Smooth muscle cell (in vitro differentiated cells): ENCODE results near the gene MATR3. TPM values are rescaled to one million over a fixed set of nuclear protein-coding genes. Genes with fewer than 3 reads are reported as not detected.

Experiments used
- DNase-seq: peaks from one replicate; lab custom pipeline; 2025; ENCODE audit not compliant: unreplicated experiment; lab: John Stamatoyannopoulos, UW
- H2AFZ ChIP-seq: fragments of 200-600 bp; sonication (generic); 2 replicates; pipeline ENCODE4 v1.6.0; 2016; ENCODE audit warnings: antibody characterized with exemption, low read depth, mild to moderate bottlenecking
- H3F3A ChIP-seq: fragments of 200-600 bp; sonication (generic); 2 replicates; pipeline ENCODE4 v1.6.0; 2017; ENCODE audit warnings: antibody characterized with exemption, low read depth
- H3K27ac ChIP-seq: fragments of 200-600 bp; sonication (generic); 2 replicates; pipeline ENCODE4 v1.5.1; 2016; ENCODE audit warnings: low read depth, mild to moderate bottlenecking
- H3K27me3 ChIP-seq: fragments of 200-600 bp; sonication (generic); 2 replicates; pipeline ENCODE4 v1.6.1; 2016; ENCODE audit warnings: low read depth, mild to moderate bottlenecking
- H3K36me3 ChIP-seq: fragments of 200-600 bp; sonication (generic); 2 replicates; pipeline ENCODE4 v1.5.1; 2016; ENCODE audit warnings: low read depth
- H3K4me1 ChIP-seq: fragments of 200-600 bp; sonication (generic); 2 replicates; pipeline ENCODE4 v1.5.1; 2016; ENCODE audit warnings: low read depth
- H3K4me2 ChIP-seq: fragments of 200-600 bp; sonication (generic); 2 replicates; pipeline ENCODE4 v1.6.0; 2016; ENCODE audit warnings: mild to moderate bottlenecking
- H3K4me3 ChIP-seq: fragments of 200-600 bp; sonication (generic); 2 replicates; pipeline ENCODE4 v1.5.1; 2016; ENCODE audit warnings: mild to moderate bottlenecking
- H3K79me2 ChIP-seq: fragments of 200-600 bp; sonication (generic); 2 replicates; pipeline ENCODE4 v1.6.0; 2016; ENCODE audit warnings: low read depth, mild to moderate bottlenecking
- H3K9ac ChIP-seq: fragments of 200-600 bp; sonication (generic); 2 replicates; pipeline ENCODE4 v1.6.0; 2016; ENCODE audit warnings: low read depth
- H3K9me3 ChIP-seq: fragments of 200-600 bp; sonication (generic); replicated peaks from 2 replicates; pipeline ENCODE4 v1.5.1; 2016; ENCODE audit warnings: low read depth
- H4K20me1 ChIP-seq: fragments of 200-600 bp; sonication (generic); 2 replicates; pipeline ENCODE4 v1.6.0; 2016; ENCODE audit warnings: low read depth
- WGBS: methylation state at CpG from one replicate; pipeline ENCODE4 v1.1.7; 2016; ENCODE audit warnings: low lambda C conversion rate; 5-methylcytosine and 5-hydroxymethylcytosine counted together
- polyA plus RNA-seq: library from polyadenylated mRNA; unstranded; fragments of >200 nt; fragmentation: Nextera tagmentation; extraction: Ambion mirVana; gene quantifications from 2 replicates; pipeline ENCODE4 v1.2.1, GENCODE V29; 2016
- total RNA-seq: library from RNA; depleted of rRNA; stranded (reverse); fragments of >200 nt; gene quantifications from 2 replicates; pipeline ENCODE4 v1.2.3, GENCODE V29; 2014
- TF ChIP-seq, protein P1 (sequence below): fragments of 200-600 bp; sonication (generic); IDR thresholded peaks from 2 replicates; pipeline ENCODE4 v1.5.1; 2017; ENCODE audit warnings: borderline replicate concordance, mild to moderate bottlenecking, antibody characterized with exemption; ENCODE audit not compliant: insufficient read depth, poor library complexity, severe bottlenecking

The MATR3 gene
- total and polyA plus RNA-seq, 2 experiments from 2014 or later: 169 to 267 TPM

DNA sequence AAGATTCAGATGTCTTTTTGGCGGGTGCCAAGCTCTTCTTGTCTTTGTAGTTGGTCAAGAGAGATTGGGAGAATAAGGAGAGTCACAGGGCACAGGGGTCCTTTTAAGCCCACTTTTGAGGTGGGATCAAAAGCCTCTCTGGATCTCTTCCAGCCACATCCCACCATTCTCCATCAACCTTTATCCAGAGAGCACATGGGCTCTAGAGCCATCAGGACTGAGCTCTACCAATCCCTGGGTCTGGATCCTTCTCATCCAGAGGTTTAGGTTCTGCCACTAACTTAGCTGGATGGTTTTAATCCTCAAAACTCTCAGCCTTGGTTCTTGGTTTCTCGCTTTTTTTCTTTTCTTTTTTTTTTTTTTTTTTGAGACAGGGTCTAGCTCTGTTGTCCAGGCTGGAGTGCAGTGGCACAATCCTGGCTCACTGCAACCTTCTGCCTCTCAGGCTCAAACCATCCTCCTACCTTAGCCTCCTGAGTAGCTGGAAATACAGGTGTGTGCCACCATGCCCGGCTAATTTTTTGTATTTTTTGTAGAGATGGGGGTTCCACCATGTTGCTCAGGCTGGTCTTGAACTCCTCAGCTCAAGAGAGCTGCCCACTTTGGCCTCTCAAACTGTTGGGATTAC lies 44.6 kb upstream of the MATR3 start:
- H3K4me2 ChIP-seq: no peak overlapping the region
- H3K36me3 ChIP-seq: no peaks in the 10 kb centered on the region
- no peaks in the 10 kb centered on the region for H3F3A ChIP-seq
- no peaks in the 10 kb centered on the region for H3K79me2 ChIP-seq
- H3K4me1 ChIP-seq: no peaks in the 10 kb centered on the region
- TF ChIP-seq, protein P1, sequence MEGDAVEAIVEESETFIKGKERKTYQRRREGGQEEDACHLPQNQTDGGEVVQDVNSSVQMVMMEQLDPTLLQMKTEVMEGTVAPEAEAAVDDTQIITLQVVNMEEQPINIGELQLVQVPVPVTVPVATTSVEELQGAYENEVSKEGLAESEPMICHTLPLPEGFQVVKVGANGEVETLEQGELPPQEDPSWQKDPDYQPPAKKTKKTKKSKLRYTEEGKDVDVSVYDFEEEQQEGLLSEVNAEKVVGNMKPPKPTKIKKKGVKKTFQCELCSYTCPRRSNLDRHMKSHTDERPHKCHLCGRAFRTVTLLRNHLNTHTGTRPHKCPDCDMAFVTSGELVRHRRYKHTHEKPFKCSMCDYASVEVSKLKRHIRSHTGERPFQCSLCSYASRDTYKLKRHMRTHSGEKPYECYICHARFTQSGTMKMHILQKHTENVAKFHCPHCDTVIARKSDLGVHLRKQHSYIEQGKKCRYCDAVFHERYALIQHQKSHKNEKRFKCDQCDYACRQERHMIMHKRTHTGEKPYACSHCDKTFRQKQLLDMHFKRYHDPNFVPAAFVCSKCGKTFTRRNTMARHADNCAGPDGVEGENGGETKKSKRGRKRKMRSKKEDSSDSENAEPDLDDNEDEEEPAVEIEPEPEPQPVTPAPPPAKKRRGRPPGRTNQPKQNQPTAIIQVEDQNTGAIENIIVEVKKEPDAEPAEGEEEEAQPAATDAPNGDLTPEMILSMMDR: no peak
- 97% methylated on average over 3 of the region's 3 CpGs for WGBS
- no peak overlapping the region for H3K9ac ChIP-seq
- no peaks in the 10 kb centered on the region for H3K9me3 ChIP-seq
- no peaks in the 10 kb centered on the region for H3K27me3 ChIP-seq
- DNase-seq: no peak
- H2AFZ ChIP-seq: no peak overlapping the region
- H3K27ac ChIP-seq: no peak overlapping the region
- H3K4me3 ChIP-seq: no peak overlapping the region
- no peaks in the 10 kb centered on the region for H4K20me1 ChIP-seq

DNA sequence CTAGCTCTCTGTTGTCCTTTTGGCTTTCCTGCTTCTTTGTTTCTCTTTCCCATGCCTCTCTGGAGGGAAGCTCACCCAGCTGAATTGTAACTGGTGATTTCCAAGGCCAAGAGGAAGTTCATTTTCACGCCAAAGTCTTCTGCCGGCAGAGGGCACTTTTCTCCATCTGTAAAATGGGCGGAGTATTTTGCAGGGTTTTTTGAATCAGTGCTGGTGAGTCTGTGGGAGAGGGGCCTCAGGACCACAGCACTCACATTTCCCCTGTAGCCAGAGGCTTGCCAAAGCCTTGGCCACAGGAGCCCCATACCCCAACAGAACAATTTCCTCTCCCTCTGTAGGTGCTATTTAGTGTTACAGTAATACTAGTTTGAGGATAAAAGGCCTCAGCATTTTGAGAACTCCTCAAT lies 42.3 kb upstream of the MATR3 start:
- Histone ChIP-seq H3K9me3 (no peaks in the 10 kb centered on the region), H3K27me3 (no peaks in the 10 kb centered on the region), H3K27ac (no peak overlapping the region), H3K9ac (no peak overlapping the region), H3K79me2 (no peaks in the 10 kb centered on the region), H3K4me1 (no peaks in the 10 kb centered on the region), H3K36me3 (no peaks in the 10 kb centered on the region), H3K4me2 (no peak overlapping the region), H3F3A (no peaks in the 10 kb centered on the region), H3K4me3 (no peak overlapping the region), H2AFZ (no peak overlapping the region), H4K20me1 (no peaks in the 10 kb centered on the region)
- 79% methylated on average over 3 of the region's 3 CpGs for WGBS
- no peak for DNase-seq
- TF ChIP-seq, protein P1: no peak

DNA sequence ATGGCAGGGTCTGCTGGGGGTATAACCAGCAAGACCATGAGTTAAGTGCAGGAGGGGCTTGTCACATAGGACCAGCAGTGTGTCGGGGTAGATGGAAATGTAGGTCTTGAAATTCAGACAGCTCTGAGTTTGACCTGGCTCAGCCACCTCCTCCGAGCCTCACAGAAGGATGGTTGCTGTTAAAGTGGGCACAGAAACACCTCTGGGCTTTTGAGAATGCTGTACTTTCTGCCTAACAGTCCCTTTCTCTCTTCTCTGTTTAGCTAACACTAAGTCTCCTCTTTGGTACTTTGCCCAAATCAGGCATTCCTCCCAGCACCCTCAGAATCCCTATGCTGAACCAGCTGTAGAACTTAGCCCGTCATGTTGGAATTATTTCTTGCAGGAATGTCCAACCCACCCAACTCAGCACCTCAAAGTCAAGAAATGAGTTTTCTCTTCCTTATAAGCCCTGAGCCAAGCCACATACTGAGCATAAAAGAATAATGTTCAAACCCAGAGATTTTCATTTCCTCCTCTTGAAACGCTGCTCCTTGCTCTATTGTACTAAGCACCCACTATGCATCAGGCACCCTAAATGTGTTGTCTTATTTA lies 41.7 kb upstream of the MATR3 start:
- TF ChIP-seq, protein P1: no peak
- no peaks in the 10 kb centered on the region for H3K4me1 ChIP-seq
- no peak overlapping the region for H3K27ac ChIP-seq
- H3K79me2 ChIP-seq: no peaks in the 10 kb centered on the region
- no peak overlapping the region for H3K4me3 ChIP-seq
- H4K20me1 ChIP-seq: no peaks in the 10 kb centered on the region
- H3K36me3 ChIP-seq: no peaks in the 10 kb centered on the region
- no peaks in the 10 kb centered on the region for H3K9me3 ChIP-seq
- 97% methylated on average over 4 of the region's 4 CpGs for WGBS
- no peak overlapping the region for H2AFZ ChIP-seq
- DNase-seq: no peak
- no peak overlapping the region for H3K4me2 ChIP-seq
- no peak overlapping the region for H3K9ac ChIP-seq
- no peaks in the 10 kb centered on the region for H3F3A ChIP-seq
- H3K27me3 ChIP-seq: no peaks in the 10 kb centered on the region

DNA sequence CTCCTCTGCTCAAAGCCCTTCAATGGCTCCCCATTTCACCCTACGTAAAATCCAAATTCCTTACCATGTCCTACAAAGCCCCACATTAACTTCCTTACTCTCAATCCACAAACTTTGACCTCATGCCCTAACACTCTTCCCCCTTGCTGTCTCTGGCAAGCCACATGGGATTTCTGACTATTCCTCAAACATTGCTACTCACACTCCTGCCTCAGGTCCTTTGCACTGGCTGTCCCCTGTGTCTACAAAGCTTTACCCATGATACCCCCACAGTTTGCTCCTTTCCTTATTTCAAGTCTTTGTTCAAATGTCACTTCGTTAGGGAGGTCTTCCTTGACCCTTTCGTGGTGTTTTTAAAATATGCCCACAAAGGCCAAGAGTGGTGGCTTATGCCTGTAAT lies 40.4 kb upstream of the MATR3 start:
- H2AFZ ChIP-seq: no peak overlapping the region
- H3K4me3 ChIP-seq: no peak overlapping the region
- 94% methylated on average over 3 of the region's 3 CpGs for WGBS
- no peak overlapping the region for H3K9ac ChIP-seq
- H3K9me3 ChIP-seq: no peaks in the 10 kb centered on the region
- H3K4me1 ChIP-seq: no peaks in the 10 kb centered on the region
- no peaks in the 10 kb centered on the region for H3F3A ChIP-seq
- H3K4me2 ChIP-seq: no peak overlapping the region
- H3K79me2 ChIP-seq: no peaks in the 10 kb centered on the region
- DNase-seq: no peak
- no peaks in the 10 kb centered on the region for H4K20me1 ChIP-seq
- no peaks in the 10 kb centered on the region for H3K36me3 ChIP-seq
- no peaks in the 10 kb centered on the region for H3K27me3 ChIP-seq
- H3K27ac ChIP-seq: no peak overlapping the region
- TF ChIP-seq, protein P1: no peak
